GM12872 (cell line): ENCODE measurements around the gene BACE1.

Experiments used
- CTCF ChIP-seq: IDR thresholded peaks from 3 replicates; pipeline ENCODE4 v1.5.1; 2011; ENCODE audit warnings: low read depth, mild to moderate bottlenecking, low read length, moderate library complexity; ENCODE audit not compliant: insufficient read depth

BACE1 gene

GRCh38 chr11:117334896-117335295, 18.8 kb upstream of the BACE1 start:
- no peak for TF ChIP-seq CTCF

GRCh38 chr11:117333917-117334316, 17.9 kb upstream of the BACE1 start:
- no peak for TF ChIP-seq CTCF

GRCh38 chr11:117332843-117333242, 16.8 kb upstream of the BACE1 start:
- no peak for TF ChIP-seq CTCF

- TF ChIP-seq CTCF = no peak
Observed at GRCh38 chr11:117328375-117329010, 12.4 kb upstream of the BACE1 start.

GRCh38 chr11:117327567-117328374, 11.7 kb upstream of the BACE1 start, which contains the start of gene CEP164:
CEP164 (plus strand) TSS chr11:117327854; CDS start chr11:117338587, 10,733 bp downstream.
- no peak for TF ChIP-seq CTCF

- TF ChIP-seq CTCF = no peak
Observed at GRCh38 chr11:117319214-117319840, 3.3 kb upstream of the BACE1 start.

- no peak for TF ChIP-seq CTCF
Observed at GRCh38 chr11:117318738-117319137, 2.7 kb upstream of the BACE1 start.
